ENCODE results near the gene KCND3.

Gene KCND3

GRCh38 chr1:111750856-111751255 is 238.6 kb downstream of the KCND3 start:
- ChIA-PET POLR2A (interaction anchor here (0.6 to 3.5 kb wide), 2 partner anchors 11 to 289 kb away, joined by 5 to 13 read pairs; partner anchors contain the start of gene INKA2), CTCF (interaction anchor here (0.6 to 3.2 kb wide), 11 partner anchors 13 to 612 kb away, joined by 3 to 14 read pairs (median 4); partner anchors contain the start of gene INKA2)
- H3K36me3 ChIP-seq (ENCODE audit: control insufficient read depth in 2 of 2, insufficient read depth in 1 of 2, low read length in 2 of 2) = no peaks in the 10 kb centered on the region
- H3K4me1 ChIP-seq (ENCODE audit: control insufficient read depth, insufficient read depth, low read length) = peaks cover 4% of the 10 kb centered on the region; the same call in 1 of the 2 replicates
- no peaks in the 10 kb centered on the region for H3K9me3 ChIP-seq (ENCODE audit: control insufficient read depth, insufficient read depth, low read depth, low read length)
- no peak overlapping the region for H3K27ac ChIP-seq (ENCODE audit: extremely low read depth, low read depth, low read length)
- H3K4me3 ChIP-seq (ENCODE audit: low read depth, low read length) = no peak overlapping the region
- TF ChIP-seq ZNF561 (tag by site-specific recombination; IDR thresholded peaks at IDR 0.05; ENCODE audit: borderline replicate concordance) (no peak), ZNF776 (tag by site-specific recombination; IDR thresholded peaks at IDR 0.05; ENCODE audit: borderline replicate concordance) (no peak), ZNF354C (tag by site-specific recombination; IDR thresholded peaks at IDR 0.05; ENCODE audit: borderline replicate concordance, low read depth) (no peak), ZNF544 (tag by site-specific recombination; IDR thresholded peaks at IDR 0.05) (no peak), KLF10 (tag by site-specific recombination; IDR thresholded peaks at IDR 0.05) (no peak), ZNF148 (tag by site-specific recombination; IDR thresholded peaks at IDR 0.05; ENCODE audit: borderline replicate concordance) (no peak), ZNF585B (tag by site-specific recombination; IDR thresholded peaks at IDR 0.05) (no peak)
- TF ChIP-seq, protein P1, sequence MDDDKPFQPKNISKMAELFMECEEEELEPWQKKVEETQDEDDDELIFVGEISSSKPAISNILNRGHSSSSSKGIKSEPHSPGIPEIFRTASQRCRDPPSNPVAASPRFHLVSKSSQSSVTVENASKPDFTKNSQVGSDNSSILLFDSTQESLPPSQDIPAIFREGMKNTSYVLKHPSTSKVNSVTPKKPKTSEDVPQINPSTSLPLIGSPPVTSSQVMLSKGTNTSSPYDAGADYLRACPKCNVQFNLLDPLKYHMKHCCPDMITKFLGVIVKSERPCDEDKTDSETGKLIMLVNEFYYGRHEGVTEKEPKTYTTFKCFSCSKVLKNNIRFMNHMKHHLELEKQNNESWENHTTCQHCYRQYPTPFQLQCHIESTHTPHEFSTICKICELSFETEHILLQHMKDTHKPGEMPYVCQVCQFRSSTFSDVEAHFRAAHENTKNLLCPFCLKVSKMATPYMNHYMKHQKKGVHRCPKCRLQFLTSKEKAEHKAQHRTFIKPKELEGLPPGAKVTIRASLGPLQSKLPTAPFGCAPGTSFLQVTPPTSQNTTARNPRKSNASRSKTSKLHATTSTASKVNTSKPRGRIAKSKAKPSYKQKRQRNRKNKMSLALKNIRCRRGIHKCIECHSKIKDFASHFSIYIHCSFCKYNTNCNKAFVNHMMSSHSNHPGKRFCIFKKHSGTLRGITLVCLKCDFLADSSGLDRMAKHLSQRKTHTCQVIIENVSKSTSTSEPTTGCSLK (tag by site-specific recombination; IDR thresholded peaks at IDR 0.05) = no peak

DNA sequence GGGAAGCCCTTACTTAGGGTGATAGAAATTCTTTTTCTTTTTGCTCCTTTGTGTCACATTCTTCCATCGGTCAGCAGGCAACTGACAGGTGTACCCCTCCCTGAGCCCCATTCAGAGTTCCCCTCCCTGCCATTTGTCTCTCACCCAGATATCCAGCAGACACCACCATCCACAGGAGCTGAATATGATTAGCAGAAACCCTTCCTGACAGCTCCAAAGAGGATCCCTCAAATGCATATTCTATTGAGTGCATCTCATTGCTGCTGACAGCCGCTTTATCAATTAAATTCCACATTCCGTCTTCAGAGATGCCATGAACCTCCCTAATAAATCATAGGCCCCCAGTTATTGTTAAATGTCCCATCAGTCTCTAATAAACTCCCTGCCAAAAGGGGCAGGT is 239.8 kb downstream of the KCND3 start:
- CTCF ChIA-PET = interaction anchor here (0.9 to 3.2 kb wide), 3 partner anchors 13 to 242 kb away, joined by 4 to 13 read pairs (median 5); no protein-coding TSS in a partner anchor

More for the DNA sequence above, 239.8 kb downstream of the KCND3 start:
- POLR2A ChIA-PET = interaction anchor here (3.5 kb wide), 1 partner anchor 10 kb away, joined by 13 read pairs; the partner anchor contains the start of gene INKA2
- TF ChIP-seq ZBTB26 (tag by site-specific recombination; optimal IDR thresholded peaks at IDR 0.05) (no peak), ZNF610 (tag by site-specific recombination; IDR thresholded peaks at IDR 0.05; ENCODE audit: borderline replicate concordance) (no peak), ZNF629 (tag by site-specific recombination; IDR thresholded peaks at IDR 0.05) (no peak), HOXD13 (CRISPR knock-in tag; IDR thresholded peaks at IDR 0.05; ENCODE audit: borderline replicate concordance) (no peak), ZSCAN23 (tag by site-specific recombination; IDR thresholded peaks at IDR 0.05) (no peak), GLI2 (tag by site-specific recombination; IDR thresholded peaks at IDR 0.05; ENCODE audit: borderline replicate concordance, low read depth) (no peak), GFI1B (tag by site-specific recombination; IDR thresholded peaks at IDR 0.05) (no peak), KLF1 (tag by site-specific recombination; IDR thresholded peaks at IDR 0.05) (no peak), ZNF555 (tag by site-specific recombination; conservative IDR thresholded peaks at IDR 0.05) (no peak), ZNF10 (tag by site-specific recombination; IDR thresholded peaks at IDR 0.05) (no peak), REPIN1 (tag by site-specific recombination; IDR thresholded peaks at IDR 0.05; ENCODE audit: low read depth) (no peak), ZNF776 (tag by site-specific recombination; IDR thresholded peaks at IDR 0.05; ENCODE audit: borderline replicate concordance) (no peak), ZNF830 (tag by site-specific recombination; IDR thresholded peaks at IDR 0.05; ENCODE audit: low read depth) (no peak), ZNF248 (tag by site-specific recombination; IDR thresholded peaks at IDR 0.05) (no peak), MYNN (tag by site-specific recombination; IDR thresholded peaks at IDR 0.05; ENCODE audit: borderline replicate concordance) (no peak), ZNF114 (tag by site-specific recombination; IDR thresholded peaks at IDR 0.05) (no peak)
- TF ChIP-seq, protein P2, sequence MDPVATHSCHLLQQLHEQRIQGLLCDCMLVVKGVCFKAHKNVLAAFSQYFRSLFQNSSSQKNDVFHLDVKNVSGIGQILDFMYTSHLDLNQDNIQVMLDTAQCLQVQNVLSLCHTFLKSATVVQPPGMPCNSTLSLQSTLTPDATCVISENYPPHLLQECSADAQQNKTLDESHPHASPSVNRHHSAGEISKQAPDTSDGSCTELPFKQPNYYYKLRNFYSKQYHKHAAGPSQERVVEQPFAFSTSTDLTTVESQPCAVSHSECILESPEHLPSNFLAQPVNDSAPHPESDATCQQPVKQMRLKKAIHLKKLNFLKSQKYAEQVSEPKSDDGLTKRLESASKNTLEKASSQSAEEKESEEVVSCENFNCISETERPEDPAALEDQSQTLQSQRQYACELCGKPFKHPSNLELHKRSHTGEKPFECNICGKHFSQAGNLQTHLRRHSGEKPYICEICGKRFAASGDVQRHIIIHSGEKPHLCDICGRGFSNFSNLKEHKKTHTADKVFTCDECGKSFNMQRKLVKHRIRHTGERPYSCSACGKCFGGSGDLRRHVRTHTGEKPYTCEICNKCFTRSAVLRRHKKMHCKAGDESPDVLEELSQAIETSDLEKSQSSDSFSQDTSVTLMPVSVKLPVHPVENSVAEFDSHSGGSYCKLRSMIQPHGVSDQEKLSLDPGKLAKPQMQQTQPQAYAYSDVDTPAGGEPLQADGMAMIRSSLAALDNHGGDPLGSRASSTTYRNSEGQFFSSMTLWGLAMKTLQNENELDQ (tag by site-specific recombination; IDR thresholded peaks at IDR 0.05; ENCODE audit: low read depth) = no peak
- TF ChIP-seq, protein P3, sequence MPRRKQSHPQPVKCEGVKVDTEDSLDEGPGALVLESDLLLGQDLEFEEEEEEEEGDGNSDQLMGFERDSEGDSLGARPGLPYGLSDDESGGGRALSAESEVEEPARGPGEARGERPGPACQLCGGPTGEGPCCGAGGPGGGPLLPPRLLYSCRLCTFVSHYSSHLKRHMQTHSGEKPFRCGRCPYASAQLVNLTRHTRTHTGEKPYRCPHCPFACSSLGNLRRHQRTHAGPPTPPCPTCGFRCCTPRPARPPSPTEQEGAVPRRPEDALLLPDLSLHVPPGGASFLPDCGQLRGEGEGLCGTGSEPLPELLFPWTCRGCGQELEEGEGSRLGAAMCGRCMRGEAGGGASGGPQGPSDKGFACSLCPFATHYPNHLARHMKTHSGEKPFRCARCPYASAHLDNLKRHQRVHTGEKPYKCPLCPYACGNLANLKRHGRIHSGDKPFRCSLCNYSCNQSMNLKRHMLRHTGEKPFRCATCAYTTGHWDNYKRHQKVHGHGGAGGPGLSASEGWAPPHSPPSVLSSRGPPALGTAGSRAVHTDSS (tag by site-specific recombination; IDR thresholded peaks at IDR 0.05) = no peak
- H3K27ac ChIP-seq (ENCODE audit: extremely low read depth, low read depth, low read length) = no peak overlapping the region
- no peaks in the 10 kb centered on the region for H3K9me3 ChIP-seq (ENCODE audit: control insufficient read depth, insufficient read depth, low read depth, low read length)
- H3K4me3 ChIP-seq (ENCODE audit: low read depth, low read length) = no peak overlapping the region
- H3K36me3 ChIP-seq (ENCODE audit: control insufficient read depth in 2 of 2, insufficient read depth in 1 of 2, low read length in 2 of 2) = no peaks in the 10 kb centered on the region
- peaks cover 2% of the 10 kb centered on the region; the same call in 1 of the 2 replicates for H3K4me1 ChIP-seq (ENCODE audit: control insufficient read depth, insufficient read depth, low read length)
